Measurements from ENCODE around the gene ATF6.

ATF6 gene

GRCh38 chr1:161726473-161727255 is 39.5 kb upstream of the ATF6 start:
- in situ Hi-C loops (cut with HindIII; ENCODE audit: low pct_unique_long_range_greater_than_20kb, low sequenced_read_pairs), result no loop called here
- peak; percentile 49 to 79 for DNase-seq (ENCODE audit: low read depth in 1 of 2, low spot score in 1 of 2)
- TF ChIP-seq JUND (IDR thresholded peaks at IDR 0.05; ENCODE audit: low read depth), result no peak

- in situ Hi-C loops (cut with HindIII; ENCODE audit: low pct_unique_long_range_greater_than_20kb, low sequenced_read_pairs), result no loop called here
Measured at GRCh38 chr1:161727256-161727924, 38.7 kb upstream of the ATF6 start.

DNA sequence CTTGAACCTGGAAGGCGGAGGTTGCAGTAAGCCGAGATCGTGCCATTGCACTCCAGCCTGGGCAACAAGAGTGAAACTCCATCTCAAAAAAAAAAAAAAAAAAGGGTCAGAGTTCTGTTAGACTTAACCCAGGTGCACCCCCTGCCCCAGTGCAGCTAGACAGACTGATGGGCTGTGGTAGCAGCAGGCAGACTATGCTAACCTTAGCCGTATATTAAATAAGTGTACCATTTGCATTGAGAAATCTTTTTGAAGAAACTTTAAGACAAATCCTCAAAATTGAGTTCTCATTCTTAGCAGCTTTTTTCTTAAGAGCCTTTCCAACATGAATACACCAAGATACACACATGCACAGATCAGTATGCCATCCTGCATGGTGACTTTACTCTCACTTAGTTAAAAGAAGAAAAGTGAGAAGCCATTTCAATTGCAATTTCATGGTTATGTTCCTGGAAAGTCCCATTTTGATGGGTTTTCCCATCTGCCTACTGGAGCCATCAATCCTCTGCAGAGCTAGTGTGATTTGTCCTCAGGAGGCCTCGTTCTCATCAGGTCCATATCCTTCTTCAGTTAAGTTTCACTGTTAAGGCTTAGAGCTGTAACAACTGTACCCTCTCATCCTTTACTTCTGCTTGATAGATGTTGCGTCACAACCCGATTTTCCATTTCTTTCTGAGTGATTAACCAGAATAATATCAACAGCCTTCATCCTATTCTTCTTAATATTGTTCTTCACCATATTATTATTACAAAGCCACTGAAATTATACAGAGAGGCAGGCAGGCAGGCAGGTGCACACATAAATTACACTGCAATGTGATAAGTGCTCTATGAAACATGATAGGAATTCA is 37.5 kb upstream of the ATF6 start:
- in situ Hi-C loops (cut with HindIII; ENCODE audit: low pct_unique_long_range_greater_than_20kb, low sequenced_read_pairs), result no loop called here
- no peak for TF ChIP-seq JUND (IDR thresholded peaks at IDR 0.05; ENCODE audit: low read depth)
- DNase-seq (ENCODE audit: low read depth in 1 of 2, low spot score in 1 of 2), result no peak

More at GRCh38 chr1:161727256-161727924, 38.7 kb upstream of the ATF6 start:
- DNase-seq (ENCODE audit: low read depth in 1 of 2, low spot score in 1 of 2), result no peak
- TF ChIP-seq JUND (IDR thresholded peaks at IDR 0.05; ENCODE audit: low read depth), result no peak

DNA sequence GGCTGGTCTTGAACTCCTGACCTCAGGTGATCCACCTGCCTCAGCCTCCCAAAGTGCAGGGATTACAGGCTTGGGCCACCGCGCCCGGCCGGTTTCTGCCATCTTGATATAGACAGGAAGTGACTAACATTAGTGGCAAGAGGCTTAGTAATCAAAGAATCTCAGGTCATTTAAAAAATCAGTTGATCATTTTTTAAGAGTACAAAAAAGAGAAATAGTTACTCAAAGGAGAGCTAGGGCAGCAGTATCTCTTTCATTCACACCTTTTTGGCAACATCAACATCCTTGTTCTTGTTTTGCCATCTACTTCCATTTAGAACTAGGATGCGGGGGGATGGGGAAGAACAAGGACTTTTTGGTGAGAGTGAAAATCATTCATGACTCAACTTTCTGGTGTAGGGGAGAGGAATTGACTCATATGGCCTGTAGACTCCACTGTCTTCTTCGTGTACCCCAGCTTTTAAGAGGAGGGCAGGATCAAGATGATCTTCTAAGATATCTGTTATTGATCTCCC is 36.0 kb upstream of the ATF6 start:
- no peak for TF ChIP-seq JUND (IDR thresholded peaks at IDR 0.05; ENCODE audit: low read depth)
- in situ Hi-C loops (cut with HindIII; ENCODE audit: low pct_unique_long_range_greater_than_20kb, low sequenced_read_pairs), result no loop called here
- no peak for DNase-seq (ENCODE audit: low read depth in 1 of 2, low spot score in 1 of 2)

DNA sequence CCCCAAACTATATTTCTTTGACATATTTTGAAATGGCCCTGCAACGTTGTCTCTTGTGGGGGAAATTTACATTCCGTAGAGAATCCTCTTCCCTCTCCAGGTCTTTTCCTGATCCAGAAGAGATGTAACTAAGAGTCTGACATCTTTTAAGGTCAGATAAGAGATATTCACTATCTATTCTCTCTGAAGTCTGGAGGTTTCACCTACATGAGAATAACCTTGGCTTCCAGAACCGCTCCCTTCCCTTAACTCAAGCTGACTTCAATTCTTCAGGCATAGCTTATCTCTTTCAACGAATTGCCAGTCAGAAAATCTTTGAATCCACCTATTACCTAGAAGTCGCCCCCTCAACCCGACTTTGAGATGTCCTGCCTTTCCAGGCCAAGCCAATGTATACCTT is 34.9 kb upstream of the ATF6 start:
- no peak for TF ChIP-seq JUND (IDR thresholded peaks at IDR 0.05; ENCODE audit: low read depth)
- DNase-seq (ENCODE audit: low read depth in 1 of 2, low spot score in 1 of 2), result no peak
- in situ Hi-C loops (cut with HindIII; ENCODE audit: low pct_unique_long_range_greater_than_20kb, low sequenced_read_pairs), result no loop called here

DNA sequence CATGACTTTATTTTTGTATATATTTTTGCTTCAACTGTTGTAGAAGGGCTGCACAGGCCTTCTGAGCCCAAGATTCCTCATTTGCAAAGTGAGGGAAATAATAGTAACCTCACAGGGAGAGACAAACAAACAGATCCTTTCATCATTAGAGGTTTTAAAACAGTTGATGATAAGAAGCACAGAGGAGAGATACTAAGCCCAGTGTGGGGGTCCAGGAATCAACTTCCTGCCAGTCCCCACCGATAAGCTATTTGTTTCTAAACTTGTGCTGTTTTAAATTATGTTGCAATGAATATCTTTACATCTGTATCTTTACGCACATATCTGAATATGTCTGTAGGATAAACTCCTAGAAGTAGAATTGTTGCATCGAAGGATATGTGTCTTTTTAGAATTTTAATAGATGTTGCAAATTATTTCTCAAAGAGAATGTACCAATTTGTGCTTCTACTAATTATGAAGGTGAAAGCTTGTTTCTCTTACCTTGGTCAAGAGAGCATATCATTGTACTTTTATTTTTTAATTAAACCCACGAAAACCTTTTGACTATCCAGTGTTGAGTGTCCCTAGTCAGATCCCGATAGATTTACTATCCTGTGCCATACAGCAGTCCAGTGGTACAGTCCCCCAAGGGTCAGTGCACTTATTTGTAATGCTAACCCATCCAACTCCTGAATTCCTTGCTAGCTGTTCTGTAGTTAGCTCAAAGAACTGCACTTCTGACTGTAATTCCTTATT is 34.0 kb upstream of the ATF6 start:
- in situ Hi-C loops (cut with HindIII; ENCODE audit: low pct_unique_long_range_greater_than_20kb, low sequenced_read_pairs), result no loop called here

GRCh38 chr1:161733526-161733925 is 32.6 kb upstream of the ATF6 start:
- in situ Hi-C loops (cut with HindIII; ENCODE audit: low pct_unique_long_range_greater_than_20kb, low sequenced_read_pairs), result no loop called here
- no peak for TF ChIP-seq JUND (IDR thresholded peaks at IDR 0.05; ENCODE audit: low read depth)
- peak in 1 of 2 experiments; percentile 48 for DNase-seq (ENCODE audit: low read depth in 1 of 2, low spot score in 1 of 2)

More for the DNA sequence above, 34.0 kb upstream of the ATF6 start:
- TF ChIP-seq JUND (IDR thresholded peaks at IDR 0.05; ENCODE audit: low read depth), result no peak
- DNase-seq (ENCODE audit: low read depth in 1 of 2, low spot score in 1 of 2), result no peak

DNA sequence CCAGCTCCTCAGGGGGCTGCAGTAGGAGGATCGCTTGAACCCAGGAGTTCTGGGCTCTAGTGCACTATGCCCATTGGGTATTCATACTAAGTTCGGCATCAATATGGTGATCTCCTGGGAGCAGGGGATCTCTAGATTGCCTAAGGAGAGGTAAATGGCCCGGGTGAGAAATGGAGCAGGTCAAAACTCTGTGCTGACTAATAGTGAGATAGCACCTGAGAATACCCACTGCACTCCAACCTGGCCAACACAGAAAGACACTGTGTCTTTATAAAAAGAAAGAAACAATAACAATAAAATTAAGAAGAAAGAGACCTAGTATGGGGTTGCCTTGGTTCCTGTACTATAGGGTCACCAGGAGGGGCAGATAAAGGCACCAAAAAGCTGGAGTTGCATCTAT is 30.3 kb upstream of the ATF6 start:
- TF ChIP-seq JUND (IDR thresholded peaks at IDR 0.05; ENCODE audit: low read depth), result no peak
- DNase-seq (ENCODE audit: low read depth in 1 of 2, low spot score in 1 of 2), result no peak
- in situ Hi-C loops (cut with HindIII; ENCODE audit: low pct_unique_long_range_greater_than_20kb, low sequenced_read_pairs), result no loop called here

- TF ChIP-seq JUND (IDR thresholded peaks at IDR 0.05; ENCODE audit: low read depth), result no peak
- no peak for DNase-seq (ENCODE audit: low read depth in 1 of 2, low spot score in 1 of 2)
- in situ Hi-C loops (cut with HindIII; ENCODE audit: low pct_unique_long_range_greater_than_20kb, low sequenced_read_pairs), result no loop called here
Measured at GRCh38 chr1:161736335-161736969, 29.7 kb upstream of the ATF6 start.

DNA sequence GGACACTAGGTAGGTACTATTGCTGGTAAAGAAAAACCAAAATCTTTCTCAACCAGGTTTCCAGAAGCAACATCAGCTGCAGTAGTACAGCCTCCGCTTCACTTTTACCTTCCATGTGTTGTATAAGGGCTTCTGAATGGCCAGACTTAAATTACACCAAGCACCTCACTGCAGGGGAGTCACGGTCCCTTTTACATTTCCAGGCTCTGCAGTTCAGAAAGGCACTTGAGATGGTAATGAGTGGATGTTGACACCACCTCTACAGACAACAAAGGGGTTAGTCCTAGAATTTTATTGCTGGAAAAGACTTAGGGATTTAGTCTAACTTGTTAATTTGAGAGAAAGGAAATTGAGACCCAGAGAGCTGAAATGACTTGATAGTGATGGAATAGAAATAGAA is 28.5 kb upstream of the ATF6 start:
- in situ Hi-C loops (cut with HindIII; ENCODE audit: low pct_unique_long_range_greater_than_20kb, low sequenced_read_pairs), result no loop called here
- DNase-seq (ENCODE audit: low read depth in 1 of 2, low spot score in 1 of 2), result no peak

DNA sequence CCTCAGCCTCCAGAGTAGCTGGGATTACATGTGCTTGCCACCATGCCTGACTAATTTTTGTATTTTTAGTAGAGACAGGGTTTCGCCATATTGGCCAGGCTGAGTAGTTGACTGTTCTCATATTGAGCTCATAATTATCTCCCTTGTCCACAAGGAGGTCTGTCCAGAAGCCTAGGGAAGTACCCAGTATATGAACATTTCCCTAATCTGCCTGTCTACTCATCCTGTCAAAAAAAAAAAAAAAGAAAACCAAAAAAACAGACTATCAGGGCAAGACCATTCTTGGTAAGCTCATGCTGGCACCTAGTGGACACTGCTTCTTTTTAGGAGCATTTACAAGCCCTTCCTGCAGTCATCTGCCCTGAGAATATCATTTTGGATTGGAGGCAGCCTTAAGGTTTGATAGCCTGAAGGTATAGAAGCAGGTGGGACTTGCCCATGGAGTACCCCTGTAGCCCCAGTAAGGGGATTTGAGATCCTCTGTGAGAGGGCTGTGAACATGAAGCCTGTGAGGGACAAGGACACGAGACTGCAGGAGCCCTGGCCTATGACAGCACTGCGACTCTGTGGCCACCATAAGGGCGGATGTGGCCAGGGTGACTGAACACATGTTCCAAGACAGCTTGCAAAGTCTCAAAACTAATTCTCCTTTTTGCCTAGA is 27.4 kb upstream of the ATF6 start:
- in situ Hi-C loops (cut with HindIII; ENCODE audit: low pct_unique_long_range_greater_than_20kb, low sequenced_read_pairs), result no loop called here
- TF ChIP-seq JUND (IDR thresholded peaks at IDR 0.05; ENCODE audit: low read depth), result no peak
- DNase-seq (ENCODE audit: low read depth in 1 of 2, low spot score in 1 of 2), result peak in 1 of 2 experiments; percentile 70

More for the DNA sequence above, 28.5 kb upstream of the ATF6 start:
- no peak for TF ChIP-seq JUND (IDR thresholded peaks at IDR 0.05; ENCODE audit: low read depth)
